Activated CD8-positive, alpha-beta memory T cell treated with anti-CD3 and anti-CD28 coated beads for 4 hours (primary cell): Measurements from ENCODE around the gene FAM131A.

Source experiments
- DNase-seq, 2 donors: peaks; one replicate each; pipeline ENCODE4 v3.0.0-alpha.2; 2020; ENCODE audit warnings: low read depth in 2 of 2

FAM131A gene

GRCh38 chr3:184337399-184337714 is at the start of gene FAM131A:
Gene FAM131A, plus strand, starts transcription at chr3:184337600. Its CDS starts 31 bp downstream, at chr3:184337631.
- no peak for DNase-seq

DNA sequence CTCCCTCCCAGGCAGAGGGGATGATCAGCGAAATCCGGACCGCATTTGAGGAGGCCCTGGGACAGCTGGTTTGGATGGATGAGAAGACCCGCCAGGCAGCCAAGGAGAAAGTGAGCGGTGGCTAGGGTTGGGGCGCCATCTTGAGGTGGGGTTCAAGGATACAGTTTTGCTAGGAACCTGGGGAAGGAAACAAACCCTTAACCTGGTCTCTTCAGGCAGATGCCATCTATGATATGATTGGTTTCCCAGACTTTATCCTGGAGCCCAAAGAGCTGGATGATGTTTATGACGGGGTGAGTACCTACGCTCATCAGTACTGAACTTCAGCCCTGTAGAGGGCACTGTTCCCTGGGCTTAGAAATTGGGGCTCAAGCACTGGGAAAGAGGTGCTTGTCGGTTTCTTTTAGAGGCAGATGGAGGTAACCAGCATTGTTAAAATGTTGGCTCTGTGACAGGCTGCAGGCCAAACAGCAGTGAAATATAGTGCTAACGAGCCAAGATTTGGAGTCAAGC is 47.9 kb upstream of the FAM131A start:
- peak; percentile 36 to 39 for DNase-seq

DNA sequence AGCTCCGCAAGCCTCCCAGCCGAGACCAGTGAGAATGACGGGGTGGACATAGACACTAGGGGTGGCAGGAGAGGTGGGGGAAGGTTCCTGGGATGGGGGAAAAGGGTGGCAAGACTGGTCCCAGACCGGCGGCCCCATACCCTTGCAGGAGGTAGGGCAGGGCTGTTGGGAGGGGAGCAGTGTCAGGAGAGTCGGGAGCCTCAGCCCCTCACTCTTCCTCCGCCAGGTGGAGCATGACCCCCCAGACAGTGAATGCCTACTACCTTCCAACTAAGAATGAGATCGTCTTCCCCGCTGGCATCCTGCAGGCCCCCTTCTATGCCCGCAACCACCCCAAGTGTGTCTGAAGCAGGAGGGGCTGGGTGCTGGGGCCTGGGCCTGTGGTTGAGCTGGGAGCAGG is 47.1 kb upstream of the FAM131A start:
- DNase-seq: no peak

DNA sequence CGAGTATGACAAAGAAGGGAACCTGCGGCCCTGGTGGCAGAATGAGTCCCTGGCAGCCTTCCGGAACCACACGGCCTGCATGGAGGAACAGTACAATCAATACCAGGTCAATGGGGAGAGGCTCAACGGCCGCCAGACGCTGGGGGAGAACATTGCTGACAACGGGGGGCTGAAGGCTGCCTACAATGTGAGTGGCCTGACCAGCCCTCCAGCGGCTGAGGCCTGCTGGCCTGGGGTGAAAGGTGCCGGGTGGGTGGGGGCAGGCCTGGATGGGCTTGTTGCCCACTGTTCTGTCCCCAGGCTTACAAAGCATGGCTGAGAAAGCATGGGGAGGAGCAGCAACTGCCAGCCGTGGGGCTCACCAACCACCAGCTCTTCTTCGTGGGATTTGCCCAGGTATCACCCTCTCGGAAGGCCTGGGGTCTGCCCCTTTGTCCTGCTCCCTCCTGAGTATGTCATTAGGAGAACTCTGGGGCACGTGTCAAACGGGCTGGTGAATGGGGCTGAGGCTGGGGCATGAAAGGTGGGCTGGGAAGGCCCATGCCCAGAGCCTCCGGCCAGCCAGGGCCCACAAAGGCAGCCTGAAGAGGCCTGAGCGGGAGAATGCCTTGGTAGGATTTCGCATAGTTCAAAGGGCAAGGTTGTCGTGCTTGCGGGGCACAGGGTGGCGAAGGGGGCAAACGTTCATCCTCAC is 46.2 kb upstream of the FAM131A start:
- no peak for DNase-seq

DNA sequence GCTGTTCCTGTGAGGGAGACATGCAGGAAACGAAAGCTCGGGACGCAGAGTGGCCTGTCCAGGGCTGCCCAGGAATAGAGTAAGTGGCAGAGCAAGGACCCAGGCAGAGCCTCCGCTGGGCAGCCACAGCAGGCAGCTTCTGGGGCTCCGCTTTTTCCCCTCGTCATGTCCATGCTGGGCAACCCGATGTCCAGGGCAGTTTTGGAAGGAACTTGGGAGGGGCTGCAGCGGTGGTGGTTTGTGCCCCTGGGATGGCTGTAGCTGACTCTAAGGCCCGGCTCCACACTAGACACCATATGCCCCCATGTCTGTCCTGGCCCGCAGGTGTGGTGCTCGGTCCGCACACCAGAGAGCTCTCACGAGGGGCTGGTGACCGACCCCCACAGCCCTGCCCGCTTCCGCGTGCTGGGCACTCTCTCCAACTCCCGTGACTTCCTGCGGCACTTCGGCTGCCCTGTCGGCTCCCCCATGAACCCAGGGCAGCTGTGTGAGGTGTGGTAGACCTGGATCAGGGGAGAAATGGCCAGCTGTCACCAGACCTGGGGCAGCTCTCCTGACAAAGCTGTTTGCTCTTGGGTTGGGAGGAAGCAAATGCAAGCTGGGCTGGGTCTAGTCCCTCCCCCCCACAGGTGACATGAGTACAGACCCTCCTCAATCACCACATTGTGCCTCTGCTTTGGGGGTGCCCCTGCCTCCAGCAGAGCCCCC is 45.5 kb upstream of the FAM131A start:
- no peak for DNase-seq

DNA sequence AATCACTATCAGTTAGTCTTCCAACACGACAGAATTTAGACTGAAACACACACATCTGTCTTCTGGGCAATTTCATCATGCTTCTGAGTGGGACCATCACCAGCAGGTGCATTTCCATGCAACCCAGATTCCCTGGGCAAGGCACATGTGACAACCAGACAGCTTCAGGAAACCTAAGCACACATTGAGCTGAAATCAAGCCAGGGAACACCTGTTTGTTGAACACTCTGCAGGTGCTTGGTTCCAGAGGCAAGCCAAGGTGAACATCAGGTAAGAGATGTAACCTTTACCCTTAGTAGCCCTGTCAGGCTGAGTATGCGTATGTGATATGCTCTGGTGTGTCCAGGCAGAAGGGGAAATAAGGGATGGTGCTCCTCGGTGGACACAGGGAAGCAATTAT is 41.6 kb upstream of the FAM131A start:
- no peak for DNase-seq

- no peak for DNase-seq
These were observed 40.8 kb upstream of the FAM131A start for GRCh38 chr3:184296616-184297015.

DNA sequence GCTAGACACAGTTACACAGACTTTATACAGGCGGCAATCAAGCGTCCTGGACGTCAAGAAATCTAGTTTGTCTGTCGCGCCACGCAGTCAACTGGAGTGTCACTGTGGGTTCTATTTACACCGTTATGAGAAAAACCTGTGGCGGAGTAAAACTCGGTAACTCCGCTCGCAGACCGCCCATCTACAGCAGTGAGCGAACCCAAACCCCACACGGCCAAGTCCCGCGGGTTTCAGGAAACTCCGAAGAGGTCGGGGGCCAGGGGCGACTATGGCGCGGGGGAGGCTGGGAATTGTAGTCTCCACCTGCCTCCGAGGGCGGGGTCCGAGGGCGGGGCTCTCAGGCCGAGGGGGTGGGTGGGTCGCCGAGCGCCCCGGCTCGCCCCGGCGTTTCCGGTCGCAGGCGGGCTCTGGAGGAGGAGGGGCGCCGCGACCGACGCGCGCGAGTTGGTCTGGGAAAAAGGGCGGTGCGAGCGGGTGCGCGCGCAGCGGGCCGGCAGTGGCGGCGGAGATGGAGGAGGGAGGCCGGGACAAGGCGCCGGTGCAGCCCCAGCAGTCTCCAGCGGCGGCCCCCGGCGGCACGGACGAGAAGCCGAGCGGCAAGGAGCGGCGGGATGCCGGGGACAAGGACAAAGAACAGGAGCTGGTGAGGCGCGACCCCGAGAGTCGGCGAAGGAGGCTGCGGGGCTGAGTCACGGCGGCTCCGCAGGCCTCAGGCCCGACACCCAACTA is 38.5 kb upstream of the FAM131A start, which contains the start of gene PSMD2:
Gene PSMD2, plus strand, starts transcription at position 483 of the 729 bp plus-strand sequence. Its CDS starts 26 bp downstream, at position 509.
- DNase-seq: peak; percentile 97 to 98

GRCh38 chr3:184299488-184300377 is 37.7 kb upstream of the FAM131A start:
- no peak for DNase-seq

DNA sequence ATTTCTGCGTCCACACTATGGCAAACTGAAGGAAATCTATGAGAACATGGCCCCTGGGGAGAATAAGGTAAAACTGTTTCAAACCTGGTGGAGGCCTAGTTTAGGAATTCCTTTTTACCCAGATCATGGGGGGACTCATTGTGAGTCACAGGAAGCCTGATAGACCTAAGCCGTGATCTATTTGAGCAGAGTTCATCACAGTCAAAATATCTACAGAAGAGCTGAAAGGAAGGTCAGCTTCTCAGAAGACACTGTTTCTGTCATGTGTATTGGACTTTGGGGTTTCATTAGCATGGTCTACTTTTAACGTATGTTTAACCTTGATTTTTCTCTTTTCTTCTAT is 37.1 kb upstream of the FAM131A start:
- no peak for DNase-seq

DNA sequence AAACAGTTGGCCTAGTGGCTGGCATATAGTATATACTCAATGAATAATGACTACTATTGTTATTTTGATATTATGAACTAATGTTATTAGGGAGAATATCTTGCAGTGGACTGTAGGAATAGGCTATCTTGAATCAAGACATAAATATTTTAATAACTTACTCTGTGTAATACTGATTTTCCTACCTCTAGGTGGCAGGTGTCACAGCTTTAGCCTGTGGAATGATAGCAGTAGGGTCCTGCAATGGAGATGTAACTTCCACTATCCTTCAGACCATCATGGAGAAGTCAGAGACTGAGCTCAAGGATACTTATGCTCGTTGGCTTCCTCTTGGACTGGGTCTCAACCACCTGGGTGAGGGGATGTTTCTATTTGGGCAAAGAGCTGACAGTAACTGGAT is 31.8 kb upstream of the FAM131A start:
- no peak for DNase-seq

DNA sequence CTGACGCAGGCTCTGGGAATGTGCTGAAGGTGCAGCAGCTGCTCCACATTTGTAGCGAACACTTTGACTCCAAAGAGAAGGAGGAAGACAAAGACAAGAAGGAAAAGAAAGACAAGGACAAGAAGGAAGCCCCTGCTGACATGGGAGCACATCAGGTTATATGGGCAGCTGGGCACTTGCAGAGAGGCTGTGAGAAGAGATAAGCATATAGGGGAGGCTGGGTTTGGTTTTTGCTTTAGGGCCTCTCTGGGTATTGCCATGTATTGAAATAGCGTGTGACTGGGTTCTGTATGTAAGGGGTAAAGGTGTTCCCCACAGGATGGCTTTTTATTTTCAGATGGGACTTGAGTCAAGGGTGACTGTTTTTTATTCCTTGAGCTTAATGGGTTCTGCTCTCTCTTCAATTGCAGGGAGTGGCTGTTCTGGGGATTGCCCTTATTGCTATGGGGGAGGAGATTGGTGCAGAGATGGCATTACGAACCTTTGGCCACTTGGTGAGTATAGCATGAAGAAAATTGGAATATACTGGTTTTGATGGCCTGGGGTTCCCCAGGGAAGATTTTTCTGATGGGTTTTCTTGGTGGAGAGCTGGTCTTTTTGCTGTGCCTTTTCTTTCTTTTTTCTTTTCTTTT is 30.9 kb upstream of the FAM131A start:
- DNase-seq: no peak

DNA sequence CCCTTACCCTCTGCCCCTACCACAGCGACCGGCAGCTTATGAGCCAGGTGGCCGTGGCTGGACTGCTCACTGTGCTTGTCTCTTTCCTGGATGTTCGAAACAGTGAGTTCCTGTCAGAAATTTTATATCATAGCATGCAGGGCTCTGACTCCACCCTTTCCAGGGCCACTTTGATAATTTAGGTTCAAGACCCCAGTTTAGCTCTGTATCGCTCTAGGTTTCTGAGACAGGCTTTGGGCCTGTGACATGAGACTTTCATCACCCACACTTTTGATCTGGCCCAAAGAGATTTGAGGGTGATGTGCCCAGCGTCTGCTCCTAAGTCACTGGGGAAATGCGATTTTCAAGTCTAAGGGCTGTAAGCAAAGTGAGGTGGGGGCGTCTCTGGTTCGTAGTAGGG is 29.5 kb upstream of the FAM131A start:
- DNase-seq: no peak

DNA sequence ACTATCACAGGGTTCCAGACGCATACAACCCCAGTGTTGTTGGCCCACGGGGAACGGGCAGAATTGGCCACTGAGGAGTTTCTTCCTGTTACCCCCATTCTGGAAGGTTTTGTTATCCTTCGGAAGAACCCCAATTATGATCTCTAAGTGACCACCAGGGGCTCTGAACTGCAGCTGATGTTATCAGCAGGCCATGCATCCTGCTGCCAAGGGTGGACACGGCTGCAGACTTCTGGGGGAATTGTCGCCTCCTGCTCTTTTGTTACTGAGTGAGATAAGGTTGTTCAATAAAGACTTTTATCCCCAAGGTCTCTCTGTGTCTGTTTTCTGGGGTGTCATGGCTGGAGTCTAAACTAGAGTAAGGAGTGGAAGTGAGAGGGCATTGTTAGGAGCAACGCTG is 28.7 kb upstream of the FAM131A start:
- no peak for DNase-seq

GRCh38 chr3:184311633-184312032 is 25.8 kb upstream of the FAM131A start:
- no peak for DNase-seq

- DNase-seq: peak; percentile 84 to 85
These were observed 23.1 kb upstream of the FAM131A start, which contains the start of gene EIF4G1 for GRCh38 chr3:184314363-184314699. Gene EIF4G1, plus strand, starts transcription at chr3:184314606. Its CDS starts 1,191 bp downstream, at chr3:184315797.

GRCh38 chr3:184314700-184315542 is 22.5 kb upstream of the FAM131A start:
- peak; percentile 41 to 42 for DNase-seq

DNA sequence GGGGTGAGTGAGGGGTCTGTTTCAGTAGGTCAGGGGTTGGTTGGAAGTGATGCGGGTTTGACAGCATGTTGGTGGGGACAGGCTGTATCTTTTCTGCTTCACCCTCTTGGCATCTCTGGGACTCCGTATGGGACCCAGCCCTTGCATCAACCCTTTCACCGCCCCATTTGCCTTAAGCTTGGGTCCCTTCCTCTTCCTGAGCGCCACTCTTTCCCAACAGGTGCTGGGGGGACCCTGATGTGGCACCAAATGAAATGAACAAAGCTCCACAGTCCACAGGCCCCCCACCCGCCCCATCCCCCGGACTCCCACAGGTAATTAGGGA is 21.9 kb upstream of the FAM131A start:
- DNase-seq: no peak

DNA sequence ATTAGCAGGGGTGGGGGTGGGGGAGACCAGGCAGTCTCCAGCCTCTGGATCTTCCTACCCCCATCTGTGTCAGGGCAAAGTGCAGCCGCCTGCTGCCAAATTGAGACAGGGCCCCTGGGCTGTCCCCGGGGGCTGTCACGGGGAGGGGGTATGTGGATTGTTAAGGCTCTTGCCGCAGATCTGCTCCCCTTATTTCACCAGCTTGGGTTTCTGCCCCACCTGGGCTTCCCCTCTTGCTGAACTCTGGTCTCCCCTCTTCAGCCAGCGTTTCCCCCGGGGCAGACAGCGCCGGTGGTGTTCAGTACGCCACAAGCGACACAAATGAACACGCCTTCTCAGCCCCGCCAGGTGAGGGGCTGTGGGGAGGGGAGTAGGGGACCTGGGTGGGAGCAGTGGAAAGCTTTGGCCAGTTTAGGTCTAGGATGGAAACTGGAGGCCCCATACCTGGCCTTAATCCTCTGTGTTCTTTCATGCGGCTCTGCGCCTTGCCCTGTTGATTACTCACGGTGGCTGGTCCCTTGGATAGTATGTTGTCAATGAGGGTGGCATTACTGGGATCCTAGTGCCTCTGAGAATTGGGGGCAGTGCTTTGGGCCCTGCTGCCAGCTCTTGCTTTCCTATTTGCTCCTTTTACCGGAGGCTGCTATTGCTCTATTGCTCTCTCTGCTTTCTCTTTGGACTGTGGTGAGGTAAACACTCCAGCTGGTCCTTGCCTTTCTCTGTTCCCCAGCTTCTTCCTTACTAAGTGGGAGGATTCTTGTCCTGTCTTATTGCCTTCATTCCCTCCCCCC is 21.3 kb upstream of the FAM131A start:
- DNase-seq: no peak

- DNase-seq: no peak
These were observed 20.6 kb upstream of the FAM131A start for GRCh38 chr3:184316792-184317191.
